ENCODE measurements around the gene KLHDC7B. TPM values are rescaled to one million over a fixed set of nuclear protein-coding genes. Genes with fewer than 3 reads are reported as not detected.

The KLHDC7B gene
- total RNA-seq, 2 experiments from 2014 or later, result 10.6 to 12.0 TPM

DNA sequence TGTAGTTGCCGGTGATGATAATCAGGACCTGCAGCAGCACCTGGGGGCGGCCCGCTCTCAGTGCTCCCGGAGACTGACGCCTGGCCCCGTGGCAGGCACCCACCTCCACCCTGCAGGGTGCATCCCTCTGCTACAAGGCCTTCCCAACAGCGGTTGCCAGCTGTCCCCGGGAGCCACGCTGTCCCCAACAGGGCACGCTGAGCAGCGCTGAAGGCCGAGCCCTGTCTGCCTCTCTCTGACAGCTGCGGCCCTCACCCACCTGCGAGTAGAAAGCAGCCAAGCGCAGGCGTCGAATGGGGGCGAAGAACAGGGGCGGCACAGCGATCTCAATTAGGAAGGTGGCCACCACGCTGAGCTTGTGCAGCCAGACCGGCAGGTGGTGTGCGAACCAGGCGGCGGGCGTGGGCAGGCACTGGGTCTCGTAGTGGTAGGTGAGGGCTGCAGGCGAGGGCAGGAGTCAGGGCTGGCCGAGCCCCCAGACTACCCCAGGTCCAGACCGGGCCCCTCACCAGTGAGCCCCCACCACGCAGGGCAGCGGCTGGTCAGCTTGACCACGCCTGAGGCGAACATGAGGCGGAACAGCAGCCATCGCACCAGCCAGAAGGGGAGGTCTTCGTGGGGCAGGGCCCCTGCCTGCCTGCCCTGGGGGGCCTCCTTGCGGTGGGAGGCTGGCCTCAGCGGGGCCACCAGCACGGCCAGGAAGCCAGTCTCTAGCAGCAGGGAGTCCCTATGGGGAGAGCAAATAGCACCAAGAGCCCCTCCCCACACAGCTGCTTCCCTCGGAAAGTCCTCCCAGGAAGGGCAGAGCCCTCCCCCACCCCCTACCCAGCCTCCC, 39.7 kb upstream of the KLHDC7B start:
- CTCF ChIA-PET, result no interaction called here
- no peaks in the 10 kb centered on the region for H3K9me3 Mint-ChIP-seq (ENCODE audit: insufficient read depth)
- POLR2A ChIA-PET, result interaction anchor here (1.0 to 2.0 kb wide), 4 partner anchors 20 to 262 kb away, joined by 3 to 4 read pairs (median 4); partner anchors contain the start of gene SCO2

DNA sequence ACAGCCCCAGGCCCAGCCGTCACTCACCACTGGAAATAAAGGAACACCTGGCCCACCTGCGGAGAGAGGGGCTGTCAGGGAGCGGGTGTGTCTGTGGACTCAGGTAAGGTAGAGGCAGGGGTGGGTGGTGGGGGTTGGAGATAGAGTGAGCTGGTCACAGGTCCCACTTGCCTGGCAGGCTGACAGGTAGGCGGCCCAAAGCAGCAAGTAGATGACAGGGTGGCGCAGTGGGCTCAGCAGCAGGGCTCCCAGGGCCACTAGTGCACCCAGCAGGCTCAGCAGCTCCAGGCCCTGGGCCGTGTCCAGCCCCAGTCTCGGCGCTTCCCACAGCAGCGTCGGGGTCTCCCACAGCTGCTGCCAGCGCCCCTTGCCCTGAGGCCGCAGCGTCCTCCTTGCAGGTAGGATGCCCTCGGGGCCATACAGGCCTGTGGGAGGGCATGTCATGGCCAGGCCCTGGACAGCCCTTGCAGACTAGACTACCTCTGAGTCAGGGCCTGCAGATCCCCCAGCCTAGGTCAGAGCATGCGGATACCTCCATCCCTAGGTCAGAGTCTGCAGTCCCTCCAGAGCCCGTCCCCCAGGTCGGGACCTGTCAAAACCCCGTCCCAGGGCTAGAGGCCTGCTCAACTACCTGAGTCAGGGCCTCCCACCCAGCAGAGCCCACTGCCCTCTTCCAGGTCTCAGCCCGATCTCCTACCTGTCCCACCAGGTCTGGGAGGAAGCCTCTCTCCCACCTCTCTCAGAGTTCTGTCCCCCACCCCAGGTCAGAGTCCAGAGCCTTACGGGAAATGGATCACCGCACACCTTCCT, 38.9 kb upstream of the KLHDC7B start:
- Mint-ChIP-seq H3K36me3 (ENCODE audit: low read depth) (peaks cover 21% of the 10 kb centered on the region), H3K9me3 (ENCODE audit: insufficient read depth) (no peaks in the 10 kb centered on the region), H3K27me3 (ENCODE audit: low read depth) (no peaks in the 10 kb centered on the region), H3K27ac (peak overlapping the region; percentile 94), H3K4me3 (peak overlapping the region; percentile 98), H3K4me1 (ENCODE audit: low read depth) (peaks cover 14% of the 10 kb centered on the region)
- no peak for ATAC-seq
- CTCF ChIA-PET, result interaction anchor here (1.1 to 3.8 kb wide), 5 partner anchors 9 to 254 kb away, joined by 3 to 55 read pairs (median 4); partner anchors contain the start of gene SCO2
- no peak for DNase-seq
- POLR2A ChIA-PET, result interaction anchor here (1.0 to 3.6 kb wide), 11 partner anchors 9 to 262 kb away, joined by 3 to 82 read pairs (median 4); partner anchors contain the start of genes SCO2 and SYCE3

More for the DNA sequence above, 39.7 kb upstream of the KLHDC7B start:
- peaks cover 14% of the 10 kb centered on the region for H3K4me1 Mint-ChIP-seq (ENCODE audit: low read depth)
- ATAC-seq (no peak), DNase-seq (no peak)
- no peaks in the 10 kb centered on the region for H3K27me3 Mint-ChIP-seq (ENCODE audit: low read depth)
- H3K27ac Mint-ChIP-seq, result peak overlapping the region; percentile 94
- peak overlapping the region; percentile 98 for H3K4me3 Mint-ChIP-seq
- peaks cover 21% of the 10 kb centered on the region for H3K36me3 Mint-ChIP-seq (ENCODE audit: low read depth)

- ChIA-PET POLR2A (interaction anchor here (0.6 to 3.6 kb wide), 25 partner anchors 9 to 256 kb away, joined by 3 to 82 read pairs (median 4); partner anchors contain the start of genes CHKB, HDAC10, SCO2 and SYCE3), CTCF (interaction anchor here (0.9 to 3.8 kb wide), 13 partner anchors 10 to 320 kb away, joined by 3 to 55 read pairs (median 4); partner anchors contain the start of genes SCO2 and SYCE3)
- ATAC-seq (peak; percentile 87), DNase-seq (peak; percentile 94)
- peaks cover 25% of the 10 kb centered on the region for H3K36me3 Mint-ChIP-seq (ENCODE audit: low read depth)
- H3K27me3 Mint-ChIP-seq (ENCODE audit: low read depth), result no peaks in the 10 kb centered on the region
- H3K9me3 Mint-ChIP-seq (ENCODE audit: insufficient read depth), result no peaks in the 10 kb centered on the region
- H3K27ac Mint-ChIP-seq, result peak within 1 kb of the TSS; percentile 94
- peaks cover 21% of the 10 kb centered on the region for H3K4me1 Mint-ChIP-seq (ENCODE audit: low read depth)
- peak within 1 kb of the TSS; percentile 98 for H3K4me3 Mint-ChIP-seq
Observed at GRCh38 chr22:50507421-50507990, 38.2 kb upstream of the KLHDC7B start, which contains the start of gene LMF2. Gene LMF2, minus strand, starts transcription at chr22:50507702. Its CDS starts 27 bp downstream, at chr22:50507675.

DNA sequence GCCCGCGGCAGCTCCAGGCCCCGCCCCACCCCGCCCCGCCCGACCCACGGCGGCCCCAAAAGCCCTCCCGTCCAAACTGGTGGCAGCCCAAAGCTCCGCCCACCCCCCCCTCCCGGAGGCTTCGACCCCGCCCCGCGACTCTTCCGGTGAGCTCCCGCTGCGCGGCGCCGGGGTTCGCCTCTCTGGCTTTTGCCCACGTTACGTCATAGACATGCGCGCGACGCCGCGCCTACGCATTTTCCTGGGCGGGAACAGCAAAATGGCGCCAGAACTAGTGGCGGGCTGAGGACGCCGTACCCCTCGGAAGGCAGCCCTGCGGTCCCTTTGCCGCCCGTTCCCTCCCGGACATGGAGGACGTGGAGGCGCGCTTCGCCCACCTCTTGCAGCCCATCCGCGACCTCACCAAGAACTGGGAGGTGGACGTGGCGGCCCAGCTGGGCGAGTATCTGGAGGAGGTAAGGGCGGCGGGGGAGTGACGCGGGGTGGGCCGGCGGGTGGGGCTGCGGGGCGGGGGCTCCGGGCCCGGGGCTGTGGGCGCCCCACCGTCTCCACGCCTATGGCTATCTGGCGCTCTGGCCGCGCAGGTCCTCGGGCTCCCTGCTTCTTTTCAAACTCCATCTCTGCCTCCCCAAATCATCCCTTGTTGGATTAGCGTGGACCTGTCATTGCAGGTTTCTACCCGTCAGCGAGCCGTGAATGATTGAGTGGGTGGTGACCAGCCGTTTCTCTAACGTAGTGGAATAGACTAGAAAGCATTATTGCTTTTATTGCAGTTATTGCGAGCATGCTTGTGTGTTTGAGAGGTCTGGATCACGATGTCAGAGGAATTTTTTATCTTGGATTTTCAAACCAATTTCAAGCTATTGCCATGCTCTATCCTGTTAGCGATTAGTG, 37.5 kb upstream of the KLHDC7B start, which contains the start of gene NCAPH2:
NCAPH2 (plus strand) TSS at position 234 of the 894 bp plus-strand sequence; CDS start at position 348, 114 bp downstream.
- DNase-seq (peak; percentile 98), ATAC-seq (peak; percentile 76)
- CTCF ChIA-PET, result interaction anchor here (0.6 to 3.8 kb wide), 17 partner anchors 9 to 320 kb away, joined by 3 to 55 read pairs (median 4); partner anchors contain the start of genes SCO2 and SYCE3
- H3K27ac Mint-ChIP-seq, result peak within 1 kb of the TSS; percentile 94
- H3K4me1 Mint-ChIP-seq (ENCODE audit: low read depth), result peaks cover 25% of the 10 kb centered on the region
- POLR2A ChIA-PET, result interaction anchor here (0.6 to 3.6 kb wide), 30 partner anchors 9 to 257 kb away, joined by 3 to 82 read pairs (median 4); partner anchors contain the start of genes CHKB, HDAC10, SCO2 and SYCE3
- H3K4me3 Mint-ChIP-seq, result peak within 1 kb of the TSS; percentile 98
- peaks cover 30% of the 10 kb centered on the region for H3K36me3 Mint-ChIP-seq (ENCODE audit: low read depth)
- no peaks in the 10 kb centered on the region for H3K9me3 Mint-ChIP-seq (ENCODE audit: insufficient read depth)
- H3K27me3 Mint-ChIP-seq (ENCODE audit: low read depth), result no peaks in the 10 kb centered on the region

GRCh38 chr22:50508897-50509296, 36.8 kb upstream of the KLHDC7B start:
- Mint-ChIP-seq H3K36me3 (ENCODE audit: low read depth) (peaks cover 30% of the 10 kb centered on the region), H3K4me1 (ENCODE audit: low read depth) (peaks cover 27% of the 10 kb centered on the region), H3K27ac (peak overlapping the region; percentile 92), H3K4me3 (peak overlapping the region; percentile 86), H3K9me3 (ENCODE audit: insufficient read depth) (no peaks in the 10 kb centered on the region), H3K27me3 (ENCODE audit: low read depth) (no peaks in the 10 kb centered on the region)
- DNase-seq (no peak), ATAC-seq (no peak)
- POLR2A ChIA-PET, result interaction anchor here (0.6 to 3.6 kb wide), 12 partner anchors 9 to 256 kb away, joined by 3 to 82 read pairs (median 10); partner anchors contain the start of genes SCO2 and TYMP
- CTCF ChIA-PET, result interaction anchor here (1.0 to 3.8 kb wide), 9 partner anchors 8 to 321 kb away, joined by 3 to 55 read pairs (median 5); partner anchors contain the start of genes SCO2 and SYCE3

GRCh38 chr22:50513175-50513574, 32.5 kb upstream of the KLHDC7B start:
- ChIA-PET POLR2A (no interaction called here), CTCF (interaction anchor here (1.4 kb wide), 1 partner anchor 12 kb away, joined by 17 read pairs; the partner anchor contains the start of gene SCO2)
- Mint-ChIP-seq H3K36me3 (ENCODE audit: low read depth) (peaks cover 46% of the 10 kb centered on the region), H3K4me1 (ENCODE audit: low read depth) (peaks cover 34% of the 10 kb centered on the region), H3K4me3 (no peak overlapping the region), H3K9me3 (ENCODE audit: insufficient read depth) (no peaks in the 10 kb centered on the region), H3K27ac (no peak overlapping the region), H3K27me3 (ENCODE audit: low read depth) (no peaks in the 10 kb centered on the region)
- no peak for ATAC-seq
- DNase-seq, result no peak

DNA sequence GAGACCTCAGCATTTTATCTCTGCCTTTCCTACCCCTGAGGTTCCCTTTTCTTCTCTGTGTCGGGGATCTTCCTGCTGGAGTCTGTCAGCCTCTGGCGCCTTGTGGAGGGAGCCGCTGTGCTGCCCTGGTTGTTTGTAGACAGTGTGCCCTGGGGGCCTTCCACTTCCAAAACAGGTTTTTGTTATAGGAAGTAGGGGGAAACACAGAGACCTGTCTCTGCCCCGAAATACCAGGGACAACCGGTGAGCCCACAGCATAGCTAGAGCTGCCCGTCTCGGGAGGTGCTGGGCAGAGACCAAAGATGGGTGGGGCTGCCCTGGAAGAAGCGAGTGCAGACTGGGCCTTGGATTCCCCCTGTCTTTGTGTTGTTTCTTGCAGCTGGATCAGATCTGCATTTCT, 29.6 kb upstream of the KLHDC7B start:
- no peak for DNase-seq
- no peaks in the 10 kb centered on the region for H3K9me3 Mint-ChIP-seq (ENCODE audit: insufficient read depth)
- ChIA-PET CTCF (interaction anchor here (1.4 kb wide), 1 partner anchor 10 kb away, joined by 6 read pairs; the partner anchor contains the start of gene SCO2), POLR2A (interaction anchor here (3.3 kb wide), 1 partner anchor 9 kb away, joined by 26 read pairs; the partner anchor contains the start of gene SCO2)
- no peak overlapping the region for H3K27ac Mint-ChIP-seq
- H3K36me3 Mint-ChIP-seq (ENCODE audit: low read depth), result peaks cover 52% of the 10 kb centered on the region
- no peaks in the 10 kb centered on the region for H3K27me3 Mint-ChIP-seq (ENCODE audit: low read depth)
- no peak for ATAC-seq
- peaks cover 23% of the 10 kb centered on the region for H3K4me1 Mint-ChIP-seq (ENCODE audit: low read depth)
- H3K4me3 Mint-ChIP-seq, result no peak overlapping the region

GRCh38 chr22:50516891-50517290, 28.8 kb upstream of the KLHDC7B start:
- CTCF ChIA-PET, result interaction anchor here (1.2 to 1.5 kb wide), 2 partner anchors 8 to 46 kb away, joined by 3 read pairs; partner anchors contain the start of gene SYCE3
- H3K9me3 Mint-ChIP-seq (ENCODE audit: insufficient read depth), result no peaks in the 10 kb centered on the region
- peaks cover 23% of the 10 kb centered on the region for H3K4me1 Mint-ChIP-seq (ENCODE audit: low read depth)
- POLR2A ChIA-PET, result interaction anchor here (1.3 to 3.3 kb wide), 2 partner anchors 8 to 9 kb away, joined by 4 to 26 read pairs; partner anchors contain the start of gene SCO2
- no peak overlapping the region for H3K27ac Mint-ChIP-seq
- ATAC-seq (no peak), DNase-seq (no peak)
- H3K27me3 Mint-ChIP-seq (ENCODE audit: low read depth), result no peaks in the 10 kb centered on the region
- no peak overlapping the region for H3K4me3 Mint-ChIP-seq
- H3K36me3 Mint-ChIP-seq (ENCODE audit: low read depth), result peaks cover 52% of the 10 kb centered on the region

GRCh38 chr22:50517495-50518260, 28.0 kb upstream of the KLHDC7B start:
- Mint-ChIP-seq H3K4me1 (ENCODE audit: low read depth) (peaks cover 15% of the 10 kb centered on the region), H3K27ac (no peak overlapping the region), H3K36me3 (ENCODE audit: low read depth) (peaks cover 45% of the 10 kb centered on the region), H3K9me3 (ENCODE audit: insufficient read depth) (no peaks in the 10 kb centered on the region), H3K27me3 (ENCODE audit: low read depth) (no peaks in the 10 kb centered on the region), H3K4me3 (no peak overlapping the region)
- no peak for ATAC-seq
- POLR2A ChIA-PET, result interaction anchor here (0.6 to 1.3 kb wide), 4 partner anchors 8 to 10 kb away, joined by 4 to 5 read pairs (median 4); partner anchors contain the start of genes LMF2 and NCAPH2
- CTCF ChIA-PET, result interaction anchor here (1.2 to 1.5 kb wide), 2 partner anchors 9 to 45 kb away, joined by 3 read pairs; partner anchors contain the start of gene SYCE3
- DNase-seq, result no peak
